HepG2 (cell line): ENCODE data around the gene IGLON5.

Source experiments
- HBP1 ChIP-seq: IDR thresholded peaks from 2 replicates; pipeline ENCODE4 v1.6.1; 2016; ENCODE audit warnings: low read depth, control low read depth
- LCORL ChIP-seq, 2 experiments: fragments of 450-650 bp in 1 of 2; sonication (generic) in 1 of 2; formaldehyde crosslinking in 1 of 2; IDR thresholded peaks; 2 replicates each; pipeline versions ENCODE4 v1.5.0 to v1.6.1; 2017 to 2020; ENCODE audit warnings: antibody characterized with exemption in 1 of 2, missing genetic modification reagents in 1 of 2
- POLR2A ChIP-seq, 2 experiments: IDR thresholded peaks; 2 replicates each; pipeline ENCODE4 v1.6.1; 2011; ENCODE audit warnings: low read depth in 2 of 2, low read length in 2 of 2, mild to moderate bottlenecking in 1 of 2, moderate library complexity in 1 of 2; ENCODE audit not compliant: insufficient read depth in 1 of 2
- ZNF232 ChIP-seq: sonication (generic); formaldehyde crosslinking; IDR thresholded peaks from 2 replicates; pipeline ENCODE4 v1.4.0; 2020; ENCODE audit warnings: missing genetic modification reagents, borderline replicate concordance

DNA sequence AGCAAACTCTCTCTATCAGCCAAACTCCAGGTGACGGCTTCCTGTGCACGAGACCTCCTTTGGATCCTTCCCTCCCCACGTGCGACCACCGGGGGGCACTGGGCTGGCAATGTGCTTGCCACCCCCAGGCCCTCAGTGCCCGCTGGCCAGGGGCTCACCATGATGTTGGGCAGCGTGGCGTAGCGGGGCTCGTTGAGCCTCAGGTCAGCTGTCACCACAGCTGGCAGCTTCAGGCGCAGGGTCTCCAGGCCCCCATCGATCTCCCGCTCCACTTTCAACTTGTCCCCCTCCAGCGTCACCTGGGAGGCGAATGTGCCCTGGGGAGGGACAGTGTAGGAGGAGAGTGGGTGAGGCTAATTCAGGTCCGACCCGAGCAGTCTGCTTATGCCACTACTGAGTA lies 35.3 kb downstream of the IGLON5 start:
- TF ChIP-seq HBP1 (CRISPR knock-in tag) (no peak), ZNF232 (CRISPR knock-in tag) (no peak), POLR2A (IDR thresholded peaks at IDR 0.05; ENCODE audit: insufficient read depth in 1 of 2, low read depth in 2 of 2, low read length in 2 of 2) (no peak; a peak in 1 of 4 replicates), LCORL (IDR thresholded peaks at IDR 0.05) (no peak), LCORL (CRISPR knock-in tag; IDR thresholded peaks at IDR 0.05) (no peak)
